Hematopoietic multipotent progenitor cell treated with erythropoietin and hydrocortisone succinate and interleukin-3 and kit ligand, for 17 days (in vitro differentiated cells): ENCODE results near the gene TNFRSF25.

Source experiments
- DNase-seq: peaks from one replicate; pipeline ENCODE4 v3.0.0-alpha.2; 2015; ENCODE audit warnings: low spot score

Gene TNFRSF25, protein sequence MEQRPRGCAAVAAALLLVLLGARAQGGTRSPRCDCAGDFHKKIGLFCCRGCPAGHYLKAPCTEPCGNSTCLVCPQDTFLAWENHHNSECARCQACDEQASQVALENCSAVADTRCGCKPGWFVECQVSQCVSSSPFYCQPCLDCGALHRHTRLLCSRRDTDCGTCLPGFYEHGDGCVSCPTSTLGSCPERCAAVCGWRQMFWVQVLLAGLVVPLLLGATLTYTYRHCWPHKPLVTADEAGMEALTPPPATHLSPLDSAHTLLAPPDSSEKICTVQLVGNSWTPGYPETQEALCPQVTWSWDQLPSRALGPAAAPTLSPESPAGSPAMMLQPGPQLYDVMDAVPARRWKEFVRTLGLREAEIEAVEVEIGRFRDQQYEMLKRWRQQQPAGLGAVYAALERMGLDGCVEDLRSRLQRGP

GRCh38 chr1:6466023-6466422 is at the start of gene TNFRSF25:
Gene TNFRSF25 (minus strand): TSS chr1:6466173. CDS start chr1:6466107, 66 bp downstream.
- no peak for DNase-seq

DNA sequence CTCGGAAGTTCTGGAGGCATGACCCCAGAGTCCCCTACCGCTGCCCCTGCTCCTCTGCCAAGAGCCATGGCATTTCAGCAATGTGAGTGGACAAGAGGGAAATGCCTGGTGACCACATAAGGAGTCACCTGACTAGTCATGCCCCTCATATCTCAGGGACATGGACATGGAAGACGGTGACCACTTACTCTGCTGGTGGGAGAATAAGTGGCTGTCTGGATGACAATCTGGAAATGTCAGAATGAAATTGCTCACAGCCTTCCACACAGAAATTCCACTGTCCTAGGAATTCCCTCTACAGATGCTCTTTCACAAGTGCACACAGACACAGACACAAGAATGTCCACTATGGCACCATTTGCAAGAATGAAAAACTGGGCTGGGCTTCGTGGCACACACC is 49.8 kb upstream of the TNFRSF25 start:
- DNase-seq: no peak

DNA sequence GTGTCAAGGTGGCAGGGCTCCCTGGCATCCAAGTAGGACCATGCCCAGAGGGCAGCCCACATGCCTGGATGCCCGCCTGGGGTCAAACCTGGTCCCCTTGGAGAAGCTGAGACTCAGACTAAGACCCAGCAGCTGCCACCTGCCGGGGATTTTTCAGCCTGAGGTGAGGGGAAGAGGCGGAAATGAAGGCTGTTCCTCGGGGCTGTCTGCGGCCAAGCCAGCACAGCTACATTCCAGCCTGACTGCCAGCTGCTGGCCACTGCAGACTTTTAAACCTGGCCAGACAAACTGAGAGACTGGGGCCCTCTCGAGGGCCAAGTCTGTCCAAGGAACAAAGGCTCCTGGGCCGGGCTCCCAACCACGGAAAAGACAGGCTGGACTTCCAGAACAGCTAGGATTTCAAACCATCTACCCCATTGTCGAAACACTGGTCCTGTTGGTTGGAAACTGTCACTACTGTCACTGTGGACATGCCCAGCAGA is 47.4 kb upstream of the TNFRSF25 start:
- DNase-seq: no peak

- DNase-seq: no peak
These were observed 46.9 kb upstream of the TNFRSF25 start for GRCh38 chr1:6512908-6513280.

DNA sequence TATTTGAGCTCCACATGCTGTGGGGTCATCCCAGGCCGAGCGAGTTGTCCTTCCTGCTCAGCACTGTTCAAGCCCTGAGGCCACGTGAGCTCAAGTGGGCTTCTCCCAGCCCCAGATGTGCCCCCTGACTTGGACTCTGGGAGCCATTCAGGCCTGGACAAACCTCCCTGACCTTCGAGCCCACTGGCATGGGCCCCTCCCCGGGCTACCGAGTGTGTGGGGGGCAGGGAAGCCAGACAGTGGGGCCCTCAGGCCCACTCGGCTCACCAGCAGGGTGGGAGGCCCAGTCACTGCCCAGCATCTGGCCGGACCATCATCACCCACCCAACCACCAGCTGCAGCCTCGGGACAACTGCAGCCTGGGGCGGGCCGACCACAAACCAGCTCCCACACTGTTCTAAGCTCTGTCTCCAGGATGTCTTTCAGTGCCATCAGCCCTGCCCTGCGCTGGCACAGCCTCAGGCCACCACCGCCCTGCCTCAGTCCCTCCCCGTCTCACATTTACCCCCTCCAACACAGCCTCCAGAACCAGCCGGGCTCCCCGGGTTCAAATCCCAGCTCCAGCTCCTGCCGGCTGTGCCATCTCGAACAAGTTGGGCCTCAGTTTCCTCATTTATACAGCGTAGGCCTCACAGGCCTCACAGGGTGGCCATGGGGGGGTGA is 46.4 kb upstream of the TNFRSF25 start:
- no peak for DNase-seq

- no peak for DNase-seq
These were observed 45.7 kb upstream of the TNFRSF25 start for GRCh38 chr1:6511561-6512244.

DNA sequence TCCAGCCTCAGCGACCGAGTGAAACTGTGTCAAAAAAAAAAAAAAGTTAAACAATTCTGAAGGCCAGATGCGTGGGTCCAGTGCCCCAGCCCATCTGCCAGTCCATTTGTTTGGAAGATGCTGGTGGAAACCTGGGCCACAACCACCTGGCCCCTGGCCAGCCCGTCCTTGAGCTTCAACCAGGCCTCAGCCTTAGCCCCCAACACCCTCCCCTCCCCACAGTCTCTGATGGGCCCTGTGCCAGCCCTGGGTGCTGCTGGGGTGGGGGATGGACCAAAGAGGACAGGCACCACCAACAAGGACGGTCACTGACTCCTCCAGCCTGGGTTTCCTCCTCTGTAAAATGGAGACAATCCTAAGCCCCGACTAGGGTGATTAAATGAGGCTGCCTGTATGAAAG is 45.1 kb upstream of the TNFRSF25 start:
- no peak for DNase-seq

GRCh38 chr1:6510493-6510892 is 44.5 kb upstream of the TNFRSF25 start:
- DNase-seq: no peak

GRCh38 chr1:6509919-6510291 is 43.9 kb upstream of the TNFRSF25 start:
- no peak for DNase-seq

- no peak for DNase-seq
These were observed 43.4 kb upstream of the TNFRSF25 start for GRCh38 chr1:6509220-6509918.

- DNase-seq: no peak
These were observed 42.8 kb upstream of the TNFRSF25 start for GRCh38 chr1:6508816-6509189.

DNA sequence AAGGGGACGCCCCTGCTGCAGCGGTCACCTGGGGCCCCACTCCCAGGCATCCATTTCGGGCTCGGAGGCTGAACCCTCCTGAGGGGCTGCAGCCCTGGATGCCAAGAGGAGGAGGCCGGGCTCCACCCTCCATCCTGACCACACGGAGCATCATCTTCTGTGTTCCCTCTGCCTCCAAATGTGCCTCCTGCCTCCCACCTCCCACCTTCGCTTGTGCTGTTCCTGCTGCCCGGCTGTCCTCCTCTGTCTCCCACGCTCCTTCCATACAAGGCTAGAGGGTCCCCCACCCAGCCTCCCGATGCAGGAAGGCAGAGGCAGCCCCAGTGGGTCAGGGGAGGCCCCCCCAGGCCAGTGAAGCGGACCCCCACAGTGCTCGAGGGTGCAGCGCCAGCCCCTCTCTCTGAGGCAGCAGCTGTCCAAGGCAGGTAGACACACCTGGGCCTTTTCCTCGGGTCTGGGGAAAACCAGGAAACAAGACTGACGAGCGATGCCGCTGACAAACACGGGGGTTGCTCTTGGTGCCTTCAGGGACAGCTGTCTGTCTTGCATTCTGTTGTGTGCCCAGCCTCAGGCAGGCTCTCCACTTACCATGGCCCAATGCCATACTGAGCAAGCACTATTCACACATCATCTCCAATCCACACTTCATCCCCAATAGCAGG is 42.3 kb upstream of the TNFRSF25 start:
- no peak for DNase-seq

- no peak for DNase-seq
These were observed 41.5 kb upstream of the TNFRSF25 start for GRCh38 chr1:6507461-6507911.

- no peak for DNase-seq
These were observed 41.1 kb upstream of the TNFRSF25 start for GRCh38 chr1:6507037-6507428.

- DNase-seq: no peak
These were observed 40.5 kb upstream of the TNFRSF25 start for GRCh38 chr1:6506210-6507036.

GRCh38 chr1:6505367-6506209 is 39.6 kb upstream of the TNFRSF25 start:
- DNase-seq: no peak

GRCh38 chr1:6504887-6505286 is 38.9 kb upstream of the TNFRSF25 start:
- DNase-seq: no peak

- no peak for DNase-seq
These were observed 38.1 kb upstream of the TNFRSF25 start for GRCh38 chr1:6503884-6504602.
